ENCODE results near the gene C11orf52.
A peak's percentile ranks its signal among the peaks of the same experiment; 100 is the strongest.

C11orf52 gene

DNA sequence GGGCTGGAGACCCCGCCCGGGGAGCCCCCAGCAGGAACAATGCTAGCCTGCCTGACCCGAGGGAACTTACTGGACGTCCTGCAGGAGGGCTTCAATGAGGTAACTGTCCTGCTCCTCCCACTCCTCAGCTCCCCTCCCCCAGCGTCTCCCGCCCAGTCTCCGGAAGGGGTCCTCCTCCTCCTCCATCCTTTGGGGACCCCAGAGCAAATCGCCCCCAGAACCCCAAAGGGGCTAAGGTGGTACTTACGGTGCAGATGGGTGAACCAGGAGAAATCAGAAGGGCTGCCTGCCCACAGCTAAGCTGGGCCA lies 18.7 kb downstream of the C11orf52 start:
- TF ChIP-seq, protein P1, sequence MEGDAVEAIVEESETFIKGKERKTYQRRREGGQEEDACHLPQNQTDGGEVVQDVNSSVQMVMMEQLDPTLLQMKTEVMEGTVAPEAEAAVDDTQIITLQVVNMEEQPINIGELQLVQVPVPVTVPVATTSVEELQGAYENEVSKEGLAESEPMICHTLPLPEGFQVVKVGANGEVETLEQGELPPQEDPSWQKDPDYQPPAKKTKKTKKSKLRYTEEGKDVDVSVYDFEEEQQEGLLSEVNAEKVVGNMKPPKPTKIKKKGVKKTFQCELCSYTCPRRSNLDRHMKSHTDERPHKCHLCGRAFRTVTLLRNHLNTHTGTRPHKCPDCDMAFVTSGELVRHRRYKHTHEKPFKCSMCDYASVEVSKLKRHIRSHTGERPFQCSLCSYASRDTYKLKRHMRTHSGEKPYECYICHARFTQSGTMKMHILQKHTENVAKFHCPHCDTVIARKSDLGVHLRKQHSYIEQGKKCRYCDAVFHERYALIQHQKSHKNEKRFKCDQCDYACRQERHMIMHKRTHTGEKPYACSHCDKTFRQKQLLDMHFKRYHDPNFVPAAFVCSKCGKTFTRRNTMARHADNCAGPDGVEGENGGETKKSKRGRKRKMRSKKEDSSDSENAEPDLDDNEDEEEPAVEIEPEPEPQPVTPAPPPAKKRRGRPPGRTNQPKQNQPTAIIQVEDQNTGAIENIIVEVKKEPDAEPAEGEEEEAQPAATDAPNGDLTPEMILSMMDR (IDR thresholded peaks at IDR 0.05; ENCODE audit: control insufficient read depth, insufficient read depth, low read depth, low read length, missing control alignments): no peak
- peak overlapping the region; percentile 62 for H3K4me3 ChIP-seq (ENCODE audit: control insufficient read depth, low read depth, low read length)
- DNase-seq (ENCODE audit: low read depth): no peak

DNA sequence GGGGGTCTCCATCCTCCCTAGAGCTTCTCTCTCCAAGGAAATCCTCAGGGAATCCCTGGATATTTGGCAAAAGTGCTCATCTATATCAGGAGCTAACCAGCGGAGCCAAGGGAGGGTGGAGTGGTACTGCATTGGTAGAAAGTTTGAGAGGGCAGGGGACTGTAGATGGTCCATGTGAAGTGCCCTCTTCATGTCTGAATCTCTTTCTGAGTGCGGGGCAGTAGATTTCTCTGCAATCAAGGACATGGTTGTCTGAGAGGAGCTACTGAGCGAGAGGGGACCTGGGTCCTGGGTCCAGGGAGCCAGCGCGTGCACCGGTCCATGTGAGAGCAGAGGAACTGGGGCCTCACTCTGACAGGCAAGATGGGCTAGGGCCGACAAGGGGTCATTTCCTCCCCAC lies 19.1 kb downstream of the C11orf52 start:
- H3K4me3 ChIP-seq (ENCODE audit: control insufficient read depth, low read depth, low read length): no peak overlapping the region; the same call in 1 of the 2 replicates
- TF ChIP-seq, protein P1 (IDR thresholded peaks at IDR 0.05; ENCODE audit: control insufficient read depth, insufficient read depth, low read depth, low read length, missing control alignments): no peak
- DNase-seq (ENCODE audit: low read depth): no peak

DNA sequence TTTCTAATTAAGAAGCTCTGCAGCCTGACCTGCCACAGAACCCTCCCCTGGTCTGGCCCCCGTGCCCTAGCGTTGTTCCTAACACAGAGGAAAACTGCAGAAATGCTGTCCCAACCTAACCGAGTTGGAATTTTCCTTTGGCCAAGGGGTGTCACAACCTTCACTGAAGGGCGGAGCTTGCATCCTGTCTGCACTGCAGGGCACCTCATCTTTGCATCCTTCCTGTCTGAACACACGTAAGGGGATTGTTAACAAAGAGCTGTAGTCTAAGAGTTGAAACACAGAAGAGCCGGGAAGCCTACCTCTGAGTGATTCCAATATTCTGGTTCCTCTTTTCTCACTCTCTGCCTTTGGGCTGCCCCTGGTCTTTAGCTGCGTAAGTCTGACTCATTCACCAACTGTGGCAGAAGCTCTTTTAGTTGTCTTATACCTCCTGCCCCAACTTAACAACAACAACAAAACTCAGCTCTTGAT lies 20.0 kb downstream of the C11orf52 start:
- DNase-seq (ENCODE audit: low read depth): no peak
- TF ChIP-seq, protein P1 (IDR thresholded peaks at IDR 0.05; ENCODE audit: control insufficient read depth, insufficient read depth, low read depth, low read length, missing control alignments): no peak
- no peak overlapping the region; the same call in 1 of the 2 replicates for H3K4me3 ChIP-seq (ENCODE audit: control insufficient read depth, low read depth, low read length)

DNA sequence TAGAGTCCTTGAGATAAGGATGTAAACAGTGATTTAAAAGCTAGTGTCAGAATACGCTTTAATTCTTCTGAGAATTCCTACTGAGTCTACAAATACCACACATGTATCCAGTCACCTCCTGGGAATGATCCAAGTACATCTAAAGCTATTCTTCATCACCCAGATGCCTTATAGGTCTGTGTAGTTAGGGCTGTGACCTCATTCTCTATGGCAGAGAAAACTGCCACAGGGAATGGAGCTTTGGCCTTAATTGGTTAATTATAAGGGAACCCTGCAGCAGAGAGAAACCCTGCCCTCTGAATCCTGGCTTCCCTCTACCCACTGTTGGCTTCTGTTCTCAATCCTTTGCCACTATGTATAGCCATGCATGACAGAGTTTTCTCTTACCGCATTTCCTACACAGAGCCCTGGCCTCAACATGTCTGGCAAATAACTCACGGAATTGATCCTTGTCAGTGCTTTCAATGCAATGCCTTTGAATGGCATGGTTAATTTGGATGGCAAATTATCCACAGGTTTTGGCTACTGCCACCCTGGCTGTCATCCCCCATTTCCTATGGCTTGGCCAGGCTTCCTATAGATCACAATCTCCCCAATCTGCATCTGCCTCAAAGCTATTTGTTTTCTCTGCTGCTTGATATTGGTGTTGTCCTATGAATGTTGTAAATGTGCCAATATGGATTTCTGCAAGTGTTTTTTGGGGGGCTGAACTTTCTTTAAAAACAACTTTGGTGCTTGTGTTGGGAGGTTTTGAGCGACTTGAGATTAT lies 21.3 kb downstream of the C11orf52 start:
- TF ChIP-seq, protein P1 (IDR thresholded peaks at IDR 0.05; ENCODE audit: control insufficient read depth, insufficient read depth, low read depth, low read length, missing control alignments): no peak

DNA sequence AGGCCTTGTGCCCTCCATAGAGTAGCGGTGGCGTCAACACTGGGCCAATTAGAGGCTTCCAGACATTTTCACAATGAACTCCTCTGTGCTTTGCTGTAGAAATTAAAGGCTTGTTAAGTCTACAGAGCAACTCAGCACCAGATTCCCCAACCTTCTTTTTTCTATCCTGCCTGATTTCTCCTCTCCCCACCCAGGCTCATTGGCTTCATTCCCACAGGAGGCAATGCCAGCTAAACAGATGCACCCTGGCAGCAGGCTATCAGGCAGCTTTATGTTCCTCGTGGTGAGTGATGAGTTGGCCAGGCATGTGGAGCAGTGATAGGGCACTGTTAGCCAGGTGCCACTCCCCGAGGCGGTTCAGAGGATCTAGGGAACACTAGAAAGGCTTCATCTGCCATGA lies 23.2 kb downstream of the C11orf52 start:
- TF ChIP-seq, protein P1 (IDR thresholded peaks at IDR 0.05; ENCODE audit: control insufficient read depth, insufficient read depth, low read depth, low read length, missing control alignments): no peak
- no peak for DNase-seq (ENCODE audit: low read depth)

More for the DNA sequence above, 21.3 kb downstream of the C11orf52 start:
- DNase-seq (ENCODE audit: low read depth): no peak
- no peak overlapping the region for H3K4me3 ChIP-seq (ENCODE audit: control insufficient read depth, low read depth, low read length)

DNA sequence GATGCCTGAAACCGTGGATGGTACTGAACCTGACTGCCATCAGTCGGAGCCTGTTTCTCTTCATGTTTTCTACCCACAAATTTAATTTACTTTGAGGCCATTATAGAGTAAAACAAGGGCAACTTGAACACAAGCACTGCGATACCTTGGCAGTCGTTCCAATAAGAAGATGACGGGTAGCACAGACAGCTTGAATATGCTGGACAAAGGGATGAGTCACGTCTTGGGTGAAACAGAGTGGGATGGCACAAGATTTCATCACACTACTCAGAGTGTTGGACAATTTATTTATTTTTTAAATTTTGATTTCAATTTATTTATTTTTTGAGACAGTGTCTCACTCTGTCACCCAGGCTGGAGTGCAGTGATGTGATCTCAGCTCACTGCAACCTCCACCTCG lies 24.1 kb downstream of the C11orf52 start:
- no peak overlapping the region for H3K4me3 ChIP-seq (ENCODE audit: control insufficient read depth, low read depth, low read length)
- DNase-seq (ENCODE audit: low read depth): peak; percentile 55
- TF ChIP-seq, protein P1 (IDR thresholded peaks at IDR 0.05; ENCODE audit: control insufficient read depth, insufficient read depth, low read depth, low read length, missing control alignments): no peak

More for the DNA sequence above, 23.2 kb downstream of the C11orf52 start:
- no peak overlapping the region for H3K4me3 ChIP-seq (ENCODE audit: control insufficient read depth, low read depth, low read length)
